Measurements from ENCODE around the gene IL1RL2. TPM values are rescaled to one million over a fixed set of nuclear protein-coding genes. Genes with fewer than 3 reads are reported as not detected.

The IL1RL2 gene
- total RNA-seq, 1 donor: not detected

DNA sequence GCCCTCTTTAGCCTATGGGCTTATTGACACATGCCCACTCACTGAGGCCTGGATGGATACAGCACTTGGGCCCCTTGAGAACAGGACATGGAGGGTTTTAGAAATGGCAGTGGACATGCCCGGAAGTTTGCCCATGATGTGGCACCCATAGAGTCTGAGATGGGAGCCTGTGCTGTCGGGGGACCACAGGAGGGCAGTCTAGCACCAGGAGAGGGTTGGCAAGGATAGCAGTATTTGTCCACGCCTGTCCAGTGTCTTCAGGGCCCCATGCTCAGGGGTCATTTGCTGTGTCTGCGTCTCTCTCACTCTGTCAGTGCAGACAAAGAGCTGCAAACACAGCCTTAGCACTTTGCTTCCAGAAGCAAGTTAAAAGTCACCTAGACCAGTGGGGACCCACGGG is 48.7 kb downstream of the IL1RL2 start:
- DNase-seq (ENCODE audit: low read depth in 2 of 3, low spot score in 2 of 3): peak in 1 of 3 donors; percentile 37

DNA sequence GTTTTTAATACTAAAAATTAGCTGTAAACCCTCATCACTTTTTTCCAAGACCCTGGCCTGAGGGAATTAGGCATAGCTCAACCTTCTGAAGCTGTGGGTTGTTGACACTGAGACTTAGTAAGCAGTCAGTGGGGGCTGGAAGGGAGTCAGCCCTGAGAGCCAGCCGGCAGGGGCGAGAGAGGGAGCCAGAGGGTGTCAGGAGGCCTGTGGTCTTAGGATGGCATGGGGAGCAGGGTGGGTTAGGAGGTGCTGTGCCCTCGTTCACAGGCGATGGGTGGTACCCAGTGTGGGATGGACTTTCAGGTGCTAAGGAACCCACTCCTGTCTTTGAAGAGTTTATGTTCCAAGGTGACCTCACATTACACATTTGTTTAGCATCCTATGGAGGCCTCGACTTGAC is 49.3 kb downstream of the IL1RL2 start:
- DNase-seq (ENCODE audit: low read depth in 2 of 3, low spot score in 2 of 3): no peak

DNA sequence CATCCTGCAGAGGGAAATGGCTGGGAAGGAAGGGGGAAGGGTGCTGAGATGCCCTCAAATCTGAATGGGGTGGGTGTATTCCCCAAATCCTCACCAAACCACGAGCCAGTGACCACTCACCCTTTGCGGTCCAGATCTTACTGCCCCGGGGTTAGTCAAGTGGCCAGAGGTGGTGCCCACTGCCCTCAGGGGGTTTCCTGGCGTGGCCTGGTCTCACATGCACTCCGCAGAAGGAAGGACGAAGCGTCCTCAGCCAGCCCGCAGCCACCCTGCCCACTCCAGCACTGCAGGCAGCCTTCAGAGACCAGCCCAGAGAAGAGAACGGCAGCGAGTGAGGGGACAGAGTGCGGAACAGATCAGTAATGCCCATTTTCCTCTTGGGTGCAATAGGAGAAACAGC is 50.4 kb downstream of the IL1RL2 start:
- no peak for DNase-seq (ENCODE audit: low read depth in 2 of 3, low spot score in 2 of 3)

DNA sequence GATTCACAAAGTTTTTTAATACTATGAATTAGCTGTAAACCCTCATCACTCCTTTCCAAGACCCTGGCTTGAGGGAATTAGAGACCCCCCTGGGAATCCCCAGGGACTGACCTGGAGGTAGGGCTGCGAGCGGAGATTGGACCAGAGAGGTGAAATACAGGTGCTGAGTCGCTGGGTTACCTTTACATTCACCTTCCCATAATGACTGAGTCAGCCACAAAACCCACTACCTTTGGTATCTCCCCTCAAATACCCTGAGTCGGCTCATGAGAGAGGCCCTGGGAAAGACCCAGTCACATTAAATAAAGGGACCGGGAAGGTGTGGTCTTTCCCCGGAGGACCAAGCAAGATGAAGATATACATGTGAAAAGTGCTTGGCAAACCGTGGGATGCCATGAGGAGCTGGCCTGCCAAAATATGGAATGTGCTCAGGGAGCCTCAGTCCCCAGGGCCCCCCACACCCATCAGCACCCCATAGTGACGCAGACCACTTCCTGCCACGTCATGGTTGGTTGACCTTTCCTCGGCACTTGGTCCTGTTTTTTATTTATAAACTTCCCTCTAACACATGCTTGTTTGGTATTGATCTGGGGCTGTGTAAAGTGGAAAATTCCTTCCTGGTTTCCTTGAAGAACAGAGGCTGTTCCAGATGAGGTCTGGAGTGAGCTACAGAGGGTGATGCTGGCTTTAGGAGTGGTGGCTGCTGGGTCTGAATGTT is 51.4 kb downstream of the IL1RL2 start:
- no peak for DNase-seq (ENCODE audit: low read depth in 2 of 3, low spot score in 2 of 3)

DNA sequence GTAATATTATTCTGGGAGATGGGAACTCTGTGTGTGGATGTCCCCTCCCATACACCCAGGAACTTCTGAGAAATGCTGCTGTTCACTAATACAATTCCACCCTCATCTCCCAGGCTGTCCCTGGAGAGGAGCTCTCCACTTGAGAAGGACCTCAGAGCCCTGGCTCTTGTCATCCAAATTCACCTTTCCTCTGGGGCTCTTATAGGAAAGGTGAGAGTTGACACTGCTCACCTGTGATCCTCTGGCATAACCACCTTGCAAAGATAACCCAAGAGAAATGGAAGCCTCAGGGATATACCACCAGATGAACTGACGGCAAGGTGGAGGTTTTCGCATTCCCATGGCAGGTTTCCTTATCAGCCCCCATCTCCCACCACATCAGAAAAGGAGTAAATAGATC is 52.0 kb downstream of the IL1RL2 start:
- DNase-seq (ENCODE audit: low read depth in 2 of 3, low spot score in 2 of 3): no peak

DNA sequence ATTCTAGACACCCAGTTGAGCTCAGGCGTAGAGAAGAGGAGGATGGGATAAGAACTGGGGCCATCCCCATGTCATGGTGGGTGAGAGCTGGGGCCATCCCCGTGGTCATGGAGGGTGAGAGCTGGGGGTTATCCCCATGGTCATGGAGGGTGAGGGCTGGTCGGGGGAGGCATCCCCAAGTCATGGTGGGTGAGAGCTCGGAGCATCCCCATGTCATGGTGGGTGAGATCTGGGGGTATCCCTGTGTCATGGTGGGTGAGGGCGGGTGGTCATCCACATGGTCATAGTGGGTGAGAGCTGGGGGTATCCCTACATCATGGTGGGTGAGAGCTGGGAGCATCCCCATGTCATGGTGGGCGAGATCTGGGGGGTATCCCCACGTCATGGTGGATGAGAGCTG is 52.5 kb downstream of the IL1RL2 start:
- no peak for DNase-seq (ENCODE audit: low read depth in 2 of 3, low spot score in 2 of 3)

DNA sequence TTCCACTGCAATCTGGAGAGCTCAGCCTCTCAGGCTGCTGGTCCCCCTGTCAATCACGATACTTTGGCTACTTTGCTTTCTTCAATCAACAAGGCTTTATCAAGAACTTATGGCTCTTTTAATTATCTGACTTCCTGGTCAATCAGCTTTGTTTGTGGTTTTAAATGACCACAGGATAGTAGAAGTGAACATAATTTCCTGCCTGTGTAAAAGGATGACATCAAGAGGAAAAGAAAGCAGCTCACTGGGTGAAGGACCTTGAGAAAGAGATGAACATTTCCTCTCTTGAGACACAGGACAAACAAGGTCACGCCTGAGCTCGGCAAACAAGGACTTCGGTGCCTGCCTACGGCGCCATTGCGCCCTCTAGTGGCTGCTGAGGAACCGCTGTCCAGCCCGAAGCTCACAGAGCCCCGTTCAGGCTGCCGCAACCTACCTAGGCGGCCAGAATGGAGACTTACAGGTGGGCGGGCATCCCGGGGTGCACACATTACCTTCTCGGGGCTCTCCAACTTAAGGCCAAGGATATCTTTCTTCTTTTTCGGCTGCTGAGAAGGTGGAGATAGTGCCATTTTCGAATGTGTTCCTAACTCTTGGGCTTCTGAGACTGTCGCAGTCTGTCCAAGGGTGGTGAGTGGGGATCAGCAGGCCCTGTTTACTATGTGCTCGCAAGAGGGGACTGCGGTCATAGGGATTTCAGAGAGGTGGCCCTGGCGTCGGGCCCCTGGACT is 54.0 kb downstream of the IL1RL2 start:
- peak; percentile 80 to 83 (median 82) for DNase-seq (ENCODE audit: low read depth in 2 of 3, low spot score in 2 of 3)

DNA sequence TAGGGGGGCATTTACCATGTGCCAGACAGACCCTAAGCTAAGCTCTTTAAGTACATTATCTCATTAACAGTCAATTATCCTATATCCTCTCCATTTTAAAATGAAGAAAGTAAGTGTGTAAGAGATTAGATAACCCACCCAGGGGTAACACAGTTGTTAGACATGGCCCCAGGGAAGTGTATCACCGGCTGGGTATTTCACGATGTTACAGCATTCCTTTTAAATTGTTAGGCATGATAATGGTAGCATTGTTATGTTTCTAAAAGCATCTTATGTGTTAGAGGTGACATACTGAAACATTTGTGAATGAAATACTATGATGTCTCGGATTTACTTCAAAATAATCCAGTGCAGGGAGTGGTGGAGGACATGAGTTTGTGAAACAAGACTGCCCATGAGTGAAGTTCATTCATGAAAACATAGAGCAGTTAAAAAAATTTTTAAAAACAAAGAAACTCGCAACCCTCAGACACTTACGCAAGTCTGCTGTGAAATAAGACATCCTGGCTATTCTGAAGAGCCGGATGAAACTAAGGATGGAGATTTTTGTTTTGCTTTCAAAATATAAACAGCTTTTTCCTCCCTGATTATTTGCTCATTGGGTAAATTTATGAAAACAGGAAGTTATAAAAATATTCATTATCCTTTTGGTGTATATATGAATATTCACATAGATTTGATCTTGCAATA is 54.9 kb downstream of the IL1RL2 start:
- no peak for DNase-seq (ENCODE audit: low read depth in 2 of 3, low spot score in 2 of 3)

DNA sequence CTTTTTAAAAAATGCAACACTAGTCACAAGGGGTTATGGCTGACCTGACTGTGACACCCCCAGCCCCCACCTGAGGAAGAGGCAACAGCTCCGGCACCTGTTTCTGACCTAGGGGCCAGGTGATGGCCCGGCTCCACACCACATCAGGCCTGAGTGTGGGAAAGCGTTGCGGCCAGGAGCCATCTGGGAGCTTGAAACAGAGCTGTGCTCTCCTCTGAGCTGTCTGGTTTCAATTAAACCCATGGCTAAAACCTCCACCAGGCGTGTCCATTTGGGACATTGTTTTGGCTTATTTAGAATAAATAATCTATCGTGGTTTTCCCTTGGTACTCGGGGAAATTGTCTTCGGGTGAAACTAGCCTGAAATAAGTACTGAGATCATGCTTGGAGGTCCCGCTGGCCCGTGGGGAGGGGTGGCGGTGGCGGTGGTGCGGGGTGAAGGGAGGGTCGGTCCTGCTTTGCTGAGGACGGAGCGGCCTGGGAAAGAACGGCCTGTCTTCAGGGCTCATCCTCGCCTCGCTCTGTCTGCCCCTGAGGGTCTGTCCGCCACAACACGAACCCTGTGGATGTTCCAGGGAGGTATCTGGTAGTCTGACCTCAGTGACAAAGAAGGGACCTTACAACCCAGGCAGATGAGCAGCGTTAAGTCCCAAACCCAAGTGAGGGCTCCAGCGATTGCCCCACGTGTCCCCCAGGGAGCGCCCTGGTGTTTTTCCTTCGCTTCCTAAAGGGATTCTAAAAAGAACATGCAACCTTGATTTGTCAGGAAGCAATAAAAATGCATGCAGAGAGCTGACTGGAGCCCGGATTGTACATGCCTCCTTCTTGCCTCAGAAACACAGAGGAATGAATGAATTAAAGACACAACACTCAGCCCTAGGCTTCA is 58.7 kb downstream of the IL1RL2 start:
- no peak for DNase-seq (ENCODE audit: low read depth in 2 of 3, low spot score in 2 of 3)

DNA sequence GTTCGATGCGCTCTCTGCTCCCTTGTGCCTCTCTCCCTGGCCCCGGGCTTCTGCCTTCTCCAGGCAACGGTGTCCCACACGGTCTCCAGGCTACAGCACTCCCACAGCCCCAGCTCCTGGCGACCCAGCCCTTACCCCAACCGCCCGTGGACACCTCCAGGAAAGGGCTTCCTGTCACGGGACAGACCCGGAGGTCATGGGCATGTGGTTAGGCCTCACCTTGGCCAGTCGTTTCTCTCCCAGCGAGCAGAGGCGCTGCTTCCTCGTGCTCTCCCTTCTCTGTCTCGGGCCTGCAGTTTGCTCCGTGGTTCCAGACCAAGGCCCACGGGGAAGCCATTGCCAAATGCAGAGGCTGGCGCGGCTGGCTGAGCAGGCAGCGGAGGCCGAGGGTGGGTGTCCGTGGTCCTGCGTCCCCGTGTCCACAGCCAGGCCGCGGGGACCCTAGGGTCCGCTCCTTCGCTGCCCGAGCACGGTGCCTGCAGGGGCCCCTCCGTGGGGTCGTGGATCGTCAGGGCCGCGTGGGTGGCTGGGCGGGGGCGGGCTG is 63.5 kb downstream of the IL1RL2 start:
- no peak for DNase-seq (ENCODE audit: low read depth in 2 of 3, low spot score in 2 of 3)

DNA sequence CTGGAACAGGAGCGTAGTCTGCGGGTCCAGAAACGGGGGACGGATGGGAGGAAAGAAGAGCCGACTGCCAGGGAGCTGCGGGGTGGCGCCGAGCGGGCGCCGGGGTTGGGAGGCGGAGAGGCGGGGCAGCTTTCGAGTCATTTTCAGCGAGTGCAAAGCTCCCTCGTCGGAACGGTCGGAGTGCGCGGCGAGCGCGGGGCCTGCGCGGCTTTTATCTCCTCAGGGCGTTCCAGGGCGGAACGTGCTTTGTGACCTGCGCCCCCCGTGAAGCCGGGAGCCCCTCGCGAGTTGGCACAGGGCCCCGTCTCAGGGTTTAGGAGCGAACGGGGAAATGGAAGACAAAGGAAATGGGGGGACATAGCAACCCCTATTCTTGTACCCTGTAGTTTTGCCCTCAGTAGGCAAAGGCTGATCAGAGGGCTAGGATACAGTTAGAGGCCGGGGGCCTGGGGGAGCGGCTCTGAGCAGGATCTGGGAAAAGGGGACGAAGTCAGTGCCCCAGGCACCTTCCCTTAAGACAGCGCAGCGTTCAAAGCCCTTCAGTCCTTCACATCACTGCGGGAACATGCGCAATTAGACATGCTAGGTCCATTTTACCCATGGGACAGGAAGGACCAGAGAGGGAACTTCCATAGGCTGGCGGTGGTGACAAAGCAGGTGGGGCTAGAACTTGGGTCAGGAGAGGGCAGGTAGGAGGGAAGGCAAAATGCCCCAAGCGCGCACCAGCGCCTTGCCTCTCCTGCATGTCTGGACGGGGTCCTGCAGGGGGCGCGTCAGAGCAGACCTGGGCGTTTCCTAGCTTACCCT is 64.4 kb downstream of the IL1RL2 start:
- DNase-seq (ENCODE audit: low read depth in 2 of 3, low spot score in 2 of 3): peak; percentile 35 to 78 (median 68)

DNA sequence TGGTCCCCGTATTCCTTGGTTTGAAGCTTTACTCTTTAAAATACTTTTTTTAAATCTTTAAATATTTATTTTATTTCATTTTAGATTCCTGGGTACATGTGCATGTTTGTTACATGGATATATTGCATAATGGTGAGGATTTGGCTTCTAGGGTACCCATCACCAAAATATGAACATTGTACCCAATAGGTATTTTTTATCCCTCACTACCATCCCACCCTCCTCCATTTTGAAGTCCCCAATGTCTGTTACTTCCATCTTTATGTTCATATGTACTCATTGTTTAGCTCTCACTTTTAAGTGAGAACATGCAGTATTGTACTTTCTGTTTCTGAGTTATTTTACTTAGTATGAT is 65.0 kb downstream of the IL1RL2 start:
- DNase-seq (ENCODE audit: low read depth in 2 of 3, low spot score in 2 of 3): no peak

DNA sequence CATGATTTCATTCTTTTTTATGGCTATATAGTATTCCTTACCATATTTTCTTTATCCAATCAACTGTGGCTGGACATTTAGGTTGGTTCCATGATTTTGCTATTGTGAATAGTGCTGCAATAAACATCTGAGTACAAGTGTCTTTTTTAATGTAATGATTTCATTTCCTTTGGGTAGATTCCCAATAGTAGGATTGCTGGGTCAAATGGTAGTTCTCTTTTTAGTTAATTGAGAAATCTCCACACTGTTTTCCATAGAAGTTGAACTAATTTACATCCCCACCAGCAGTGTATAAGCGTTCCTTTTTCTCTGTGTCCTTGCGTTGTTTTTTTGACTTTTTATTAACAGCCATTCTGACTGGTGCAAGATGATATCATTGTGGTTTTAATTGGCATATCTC is 65.4 kb downstream of the IL1RL2 start:
- no peak for DNase-seq (ENCODE audit: low read depth in 2 of 3, low spot score in 2 of 3)

DNA sequence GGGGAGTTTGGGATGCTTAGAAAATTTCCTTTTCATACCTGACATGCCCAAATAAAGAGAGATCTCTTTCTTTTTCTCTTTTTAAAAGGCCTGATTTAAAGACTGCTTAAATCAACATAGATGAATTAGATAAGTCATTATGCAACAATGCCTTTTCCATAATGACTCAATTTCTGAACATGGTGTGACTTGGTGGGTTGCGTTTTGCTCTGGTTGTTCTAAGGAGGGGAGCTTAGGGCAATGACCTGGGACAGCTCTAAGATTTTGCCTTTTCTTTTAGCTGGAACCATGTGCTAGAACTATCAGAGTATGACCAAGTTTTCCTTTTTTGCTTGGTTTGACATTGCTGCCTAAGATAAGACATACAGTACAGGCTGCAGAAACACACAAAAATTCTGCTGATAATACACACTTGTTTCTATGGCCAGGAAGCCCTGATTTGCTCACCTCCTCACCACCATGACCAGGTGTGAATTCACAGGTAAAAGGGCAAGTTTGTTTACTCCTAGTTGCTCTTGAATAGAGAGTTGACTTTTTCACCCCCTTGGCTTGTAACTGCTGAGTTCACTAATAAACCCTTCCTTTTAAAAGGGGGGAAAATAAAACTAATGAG is 66.4 kb downstream of the IL1RL2 start:
- no peak for DNase-seq (ENCODE audit: low read depth in 2 of 3, low spot score in 2 of 3)

DNA sequence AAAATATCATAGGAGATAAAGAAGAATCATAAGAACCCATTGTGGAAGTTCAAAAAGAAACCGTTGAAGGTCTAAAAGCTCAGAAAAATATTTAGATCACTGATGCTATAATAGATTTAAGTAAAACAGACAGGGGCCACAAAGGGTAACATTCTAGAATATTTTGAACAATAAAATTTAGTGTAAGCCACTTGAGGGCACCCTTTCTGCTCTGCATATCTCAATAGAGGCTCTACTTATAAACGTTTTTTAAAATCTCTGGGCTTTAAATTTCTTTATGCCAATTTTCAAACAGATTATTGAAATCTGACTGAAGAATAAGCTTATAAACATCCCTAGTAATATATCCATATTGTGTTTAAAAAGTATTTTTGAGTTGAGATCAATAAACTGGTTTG is 66.9 kb downstream of the IL1RL2 start:
- peak in 1 of 3 donors; percentile 49 for DNase-seq (ENCODE audit: low read depth in 2 of 3, low spot score in 2 of 3)

DNA sequence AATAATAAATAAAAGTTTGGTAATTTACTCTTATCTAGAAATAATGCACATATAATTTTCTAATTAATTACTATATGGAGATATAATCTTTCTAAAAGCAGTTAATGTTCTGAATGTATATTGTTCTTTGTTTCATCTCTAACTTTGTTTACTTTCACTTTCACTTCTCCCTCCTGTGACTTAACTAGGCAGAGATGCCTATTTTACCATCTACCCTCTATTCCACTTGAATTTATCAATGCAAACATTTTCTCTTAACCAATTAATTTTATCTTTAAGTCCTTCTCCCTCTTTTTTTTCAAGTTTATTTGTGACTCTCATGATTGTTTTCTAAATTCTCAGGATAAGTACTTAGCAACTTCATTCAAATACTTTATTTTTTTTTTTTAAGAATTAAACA is 69.5 kb downstream of the IL1RL2 start:
- DNase-seq (ENCODE audit: low read depth in 2 of 3, low spot score in 2 of 3): peak in 1 of 3 donors; percentile 42

DNA sequence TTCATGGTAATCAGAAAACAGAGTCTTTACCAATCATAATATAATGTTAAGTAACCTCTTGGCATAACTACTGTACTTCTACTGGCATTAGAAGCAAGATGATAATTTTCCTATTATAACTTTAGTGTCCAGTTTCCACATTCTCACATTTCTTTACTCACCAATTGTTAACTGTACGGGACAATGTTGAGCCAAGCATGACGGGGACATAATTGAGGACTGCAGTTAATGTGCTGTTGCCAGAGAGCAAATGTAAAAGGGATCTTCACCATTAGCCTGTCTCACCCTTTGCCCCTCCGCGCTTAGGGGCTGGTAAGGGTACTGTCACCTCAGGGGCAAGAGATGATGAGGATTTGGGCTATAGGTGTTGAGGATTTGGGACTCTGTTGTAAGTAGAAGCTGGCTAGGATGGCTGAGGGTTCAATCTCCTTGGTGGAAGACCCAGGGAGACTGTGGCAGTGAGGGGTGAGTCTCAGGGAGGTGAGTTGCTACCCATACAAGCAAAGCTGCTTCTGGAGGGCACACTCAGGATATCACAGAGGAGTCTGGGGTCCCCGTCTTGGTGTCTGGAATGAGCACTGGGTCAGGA is 70.1 kb downstream of the IL1RL2 start:
- no peak for DNase-seq (ENCODE audit: low read depth in 2 of 3, low spot score in 2 of 3)

DNA sequence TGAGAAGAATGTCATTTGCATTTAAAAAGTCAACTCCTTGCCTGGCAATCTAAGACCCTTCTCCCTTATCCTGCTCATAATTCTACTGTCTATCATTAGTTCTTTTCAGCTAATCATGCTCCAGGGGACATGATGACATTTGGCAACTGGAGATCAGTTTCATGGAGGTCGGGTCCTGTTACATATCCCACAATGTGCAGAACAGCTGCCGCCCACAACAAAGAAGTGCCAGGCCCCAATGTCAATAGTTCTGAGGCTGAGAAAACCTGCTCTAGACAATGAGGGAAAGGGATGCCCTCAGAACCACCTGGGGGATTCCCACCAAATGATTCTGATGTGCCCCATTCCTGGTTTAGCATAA is 71.2 kb downstream of the IL1RL2 start:
- DNase-seq (ENCODE audit: low read depth in 2 of 3, low spot score in 2 of 3): no peak

Measured in hematopoietic multipotent progenitor cell (in vitro differentiated cells).